Stimulated activated CD4-positive, alpha-beta T cell treated with anti-CD3 and anti-CD28 coated beads, Interleukin-15, amount 100 ng/mL, for 1 hour (primary cell): ENCODE results near the gene C2orf76.
"Not testable (repeated sequence)": the region's sequence is repeated elsewhere in the genome, so short reads cannot be mapped to it uniquely, and the experiment has no call there.

ENCODE experiments used
- DNase-seq, 2 donors: peaks; one replicate each; pipeline ENCODE4 v3.0.0-alpha.2; 2020; ENCODE audit warnings: low read depth in 1 of 2, low spot score in 1 of 2

Gene C2orf76

DNA sequence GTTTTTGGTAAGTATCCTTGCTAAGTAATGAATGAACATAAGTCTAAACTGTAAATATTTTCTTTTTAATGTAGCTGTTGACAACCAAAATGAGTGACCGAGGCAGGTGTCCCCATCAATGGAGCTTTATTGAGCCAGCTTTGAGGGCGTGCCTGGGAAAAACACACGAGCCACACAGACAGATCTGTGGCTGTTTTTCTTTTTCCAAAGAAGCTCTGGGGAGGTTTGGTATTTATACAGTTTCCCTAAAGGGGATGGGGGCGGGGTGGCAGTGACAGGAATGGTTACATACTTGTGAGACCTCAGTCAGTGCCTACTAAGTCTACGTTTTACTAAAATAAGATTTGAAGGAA is 11.3 kb upstream of the C2orf76 start:
- no peak for DNase-seq

DNA sequence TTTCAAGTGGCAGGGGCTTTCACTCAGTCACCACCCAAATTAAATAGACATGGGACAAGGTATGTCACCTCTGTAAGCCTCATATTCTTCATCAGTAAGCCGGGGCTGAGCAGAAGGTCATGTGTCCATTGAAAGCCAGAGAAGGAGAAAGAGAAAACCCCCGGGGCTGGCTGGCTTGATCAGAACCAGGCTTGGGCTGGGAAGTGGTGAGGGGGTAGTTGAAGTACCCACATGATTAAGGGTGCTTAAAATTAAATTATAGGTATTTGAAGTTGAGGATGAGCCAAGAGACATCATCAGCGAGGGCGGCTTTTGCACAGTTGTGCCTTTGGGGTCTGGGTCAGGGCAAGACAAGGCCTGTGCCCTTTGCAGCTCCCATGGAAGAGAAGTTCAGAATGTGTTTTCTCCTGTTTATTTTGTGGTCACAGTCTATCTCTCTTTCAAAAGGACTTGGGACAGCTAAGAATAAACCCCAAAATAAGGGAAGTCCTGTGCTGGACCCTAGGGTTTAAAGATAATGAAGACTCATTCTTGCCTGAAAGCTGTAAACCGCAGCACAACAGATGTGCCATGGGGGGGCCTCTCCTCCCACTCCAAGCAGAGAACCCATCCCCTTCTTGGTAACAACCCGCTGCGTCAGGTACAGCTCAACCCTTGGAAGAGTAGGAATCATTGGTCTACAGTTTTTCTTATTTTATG is 10.8 kb upstream of the C2orf76 start:
- no peak for DNase-seq

GRCh38 chr2:119376810-119377209 is 10.2 kb upstream of the C2orf76 start:
- DNase-seq: no peak

DNA sequence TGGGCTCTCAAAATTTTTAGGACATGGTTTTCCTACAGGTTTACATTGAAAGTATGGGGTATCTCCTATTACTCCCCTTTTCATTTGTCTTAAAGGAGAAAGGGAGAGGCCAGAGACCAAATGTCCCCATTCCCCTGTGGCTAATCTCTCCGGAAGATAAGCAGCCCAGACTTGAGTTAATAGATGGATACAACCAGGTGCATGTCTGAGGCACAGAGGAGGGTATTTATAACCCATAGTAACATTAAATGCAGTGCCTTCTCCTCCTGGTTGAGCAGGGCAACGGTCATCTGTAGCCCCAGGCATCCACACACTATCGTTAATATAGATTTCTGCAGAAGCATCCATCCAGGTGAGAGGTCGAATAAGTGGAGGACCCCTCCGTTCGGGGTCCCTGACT is 9.8 kb upstream of the C2orf76 start:
- not testable (repeated sequence) for DNase-seq

GRCh38 chr2:119373907-119374745 is 7.5 kb upstream of the C2orf76 start:
- not testable (repeated sequence) for DNase-seq

- no peak for DNase-seq
Measured at GRCh38 chr2:119372778-119373568, 6.3 kb upstream of the C2orf76 start.

GRCh38 chr2:119371111-119371510 is 4.5 kb upstream of the C2orf76 start:
- DNase-seq: no peak

- DNase-seq: no peak
Measured at GRCh38 chr2:119369845-119370244, 3.2 kb upstream of the C2orf76 start.

DNA sequence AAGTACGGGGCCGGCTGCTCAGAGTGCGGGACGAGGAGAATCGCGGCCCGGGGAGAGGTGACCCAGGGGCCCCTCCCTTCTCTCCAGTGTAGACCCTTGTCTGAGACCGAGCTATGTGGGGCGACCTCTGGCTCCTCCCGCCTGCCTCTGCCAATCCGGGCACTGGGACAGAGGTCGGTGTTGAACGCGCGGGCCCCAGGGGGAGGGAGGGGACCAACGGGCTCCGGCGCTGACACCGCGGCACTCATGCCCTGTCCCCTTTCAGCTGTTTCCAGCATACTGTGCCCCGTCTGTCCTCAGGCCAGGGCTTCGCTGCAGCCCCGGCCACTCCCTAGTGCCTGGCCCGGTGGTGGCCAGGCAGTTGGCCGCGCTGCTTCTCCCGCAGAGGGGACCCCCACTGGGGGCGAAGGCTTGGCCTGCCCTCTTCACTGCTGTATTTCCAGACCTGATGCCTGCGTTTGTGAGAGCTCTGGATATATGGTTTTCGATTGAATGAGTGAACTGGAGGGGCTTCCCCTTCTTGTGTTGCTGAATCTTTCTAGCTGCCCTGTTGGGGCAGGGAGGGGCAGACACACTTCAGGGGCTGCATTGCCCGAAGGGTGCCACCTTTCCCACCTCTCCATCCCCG is 952 bp upstream of the C2orf76 start:
- peak; percentile 6 to 23 for DNase-seq

- DNase-seq: peak in 1 of 2 donors; percentile 10
Measured at GRCh38 chr2:119366161-119366648, 429 bp downstream of the C2orf76 start.

GRCh38 chr2:119365436-119365835 is 1.2 kb downstream of the C2orf76 start:
- no peak for DNase-seq

DNA sequence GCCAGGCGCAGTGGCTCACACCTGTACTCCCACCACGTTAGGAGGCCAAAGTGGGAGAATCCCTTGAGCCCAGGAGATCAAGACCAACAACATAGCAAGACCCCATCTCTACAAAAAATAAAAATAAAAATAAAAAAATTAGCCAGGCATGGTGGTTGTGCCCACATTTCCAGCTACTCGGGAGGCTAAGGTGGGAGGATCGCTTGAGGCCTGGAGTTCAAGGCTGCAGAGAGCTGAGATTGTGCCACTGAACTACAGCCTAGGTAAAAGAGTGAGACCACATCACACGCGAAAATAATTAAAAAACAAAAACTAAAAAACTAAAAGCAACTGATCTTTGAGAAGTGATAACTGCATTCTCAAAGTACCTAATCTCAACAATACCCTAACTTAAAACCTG is 1.8 kb downstream of the C2orf76 start:
- DNase-seq: no peak

DNA sequence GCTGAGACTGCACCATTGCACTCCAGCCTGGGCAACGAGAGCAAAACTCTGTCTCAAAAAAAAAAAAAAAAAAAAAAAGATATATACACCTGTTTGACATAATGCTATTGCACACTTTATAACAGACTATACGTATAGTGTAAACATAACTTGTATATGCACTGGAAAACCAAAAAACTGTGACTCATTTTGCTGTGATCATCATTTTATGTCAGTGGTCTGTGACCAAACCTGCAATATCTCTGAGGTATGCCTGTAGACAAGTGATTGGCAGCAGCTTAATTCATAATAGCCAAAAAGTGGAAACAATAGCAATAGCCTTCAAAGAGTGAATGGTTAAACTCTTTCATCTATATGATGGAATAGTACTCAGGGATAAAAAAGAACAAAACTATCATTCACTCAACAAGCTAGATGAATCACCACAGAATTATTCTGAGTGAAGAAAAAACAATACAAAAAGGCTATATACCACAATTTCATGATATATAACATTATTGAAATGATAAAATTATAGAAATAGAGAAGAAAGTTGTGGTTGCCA is 6.1 kb downstream of the C2orf76 start:
- DNase-seq: no peak

- DNase-seq: no peak
Measured at GRCh38 chr2:119359774-119360173, 6.9 kb downstream of the C2orf76 start.

DNA sequence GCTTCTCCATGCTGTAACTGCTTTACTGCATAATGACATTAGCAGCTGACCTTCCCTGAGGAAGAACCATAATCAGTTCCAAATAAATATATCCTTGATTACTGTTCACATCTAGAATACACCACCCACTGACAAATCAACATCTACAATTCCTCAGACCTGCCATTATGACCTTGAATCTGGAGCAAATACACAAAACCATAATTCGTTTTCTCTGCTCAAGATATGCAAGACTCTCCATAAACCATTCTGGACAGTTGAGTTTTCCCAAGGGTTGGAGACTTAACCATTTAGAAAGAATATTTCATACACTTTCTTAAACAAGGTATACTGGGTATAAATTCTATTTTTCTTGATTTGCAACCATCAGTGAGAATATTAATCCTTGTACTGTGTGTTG is 11.8 kb downstream of the C2orf76 start:
- no peak for DNase-seq

DNA sequence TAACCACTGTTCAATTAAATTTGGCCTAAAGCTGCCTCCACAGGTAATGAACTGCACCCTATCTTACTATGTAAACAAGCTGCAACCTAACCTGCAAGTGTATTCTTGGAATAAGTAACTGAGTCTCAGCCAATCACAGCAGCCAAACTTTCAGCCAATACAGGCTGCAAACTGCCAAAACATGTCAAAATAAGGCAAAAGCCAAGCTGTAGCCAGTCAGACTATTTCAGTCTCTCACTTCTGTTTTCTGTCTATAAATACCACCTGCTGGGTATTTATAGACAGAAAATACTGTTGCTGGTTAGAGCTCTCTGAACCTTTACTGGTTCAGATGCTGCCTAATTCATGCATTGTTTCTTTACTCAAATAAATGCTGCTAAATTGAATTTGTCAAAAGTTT is 14.3 kb downstream of the C2orf76 start:
- no peak for DNase-seq

DNA sequence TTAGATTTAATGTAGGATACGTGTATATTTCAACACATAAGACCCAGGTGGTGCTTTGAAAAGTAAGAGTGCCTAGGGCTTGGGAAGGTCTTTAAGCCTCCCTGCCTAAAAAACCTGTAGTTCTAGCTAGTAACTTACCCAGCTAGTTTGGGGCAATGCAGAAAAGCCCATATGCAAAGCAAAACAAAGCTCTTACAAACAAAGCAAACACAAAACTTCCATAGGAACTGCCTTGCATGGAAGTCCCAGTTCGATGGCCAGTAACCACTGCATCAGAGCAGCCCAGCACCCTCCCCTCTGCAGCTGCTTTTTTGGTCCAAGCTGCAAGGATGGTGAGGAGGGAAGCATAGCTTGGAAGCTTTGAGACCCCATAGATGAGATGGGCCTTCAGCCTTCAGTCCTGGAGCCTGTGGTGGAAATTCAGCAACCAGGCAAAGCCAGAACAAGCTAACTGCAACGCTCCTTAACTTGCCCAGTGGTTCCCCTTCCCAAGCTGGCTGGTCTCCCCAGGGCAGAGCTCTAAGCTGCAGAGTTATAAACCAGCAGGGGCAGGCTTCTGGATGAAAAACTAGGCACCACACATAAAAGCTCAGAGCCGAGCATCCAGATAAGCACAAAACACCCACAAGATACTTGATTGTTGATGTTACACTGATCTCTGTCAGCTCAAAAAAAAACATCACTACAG is 16.2 kb downstream of the C2orf76 start:
- no peak for DNase-seq

- DNase-seq: no peak
Measured at GRCh38 chr2:119349289-119349688, 17.3 kb downstream of the C2orf76 start.

GRCh38 chr2:119341684-119342083 is 24.9 kb downstream of the C2orf76 start:
- DNase-seq: no peak

DNA sequence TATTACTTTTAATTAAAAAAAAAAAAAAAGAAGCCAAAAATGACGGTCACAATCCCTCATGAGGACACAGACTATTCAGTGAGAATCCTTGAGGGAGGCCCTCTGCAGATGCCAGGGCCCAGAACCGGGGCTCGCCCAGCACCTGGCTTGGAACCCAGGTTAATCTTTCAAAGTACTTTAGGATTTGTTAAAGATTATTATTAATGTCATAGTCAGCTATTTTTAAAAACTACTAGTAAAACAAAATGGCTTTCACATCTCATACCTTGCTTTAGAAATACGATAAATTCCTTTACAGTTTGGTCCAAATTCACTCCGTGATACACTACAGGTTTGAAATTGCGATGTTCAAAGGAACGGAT is 27.1 kb downstream of the C2orf76 start:
- DNase-seq: no peak
